ENCODE measurements around the gene OR5K4. TPM values are rescaled to one million over a fixed set of nuclear protein-coding genes. Genes with fewer than 3 reads are reported as not detected.

The OR5K4 gene
- polyA plus RNA-seq, 3 donors = not detected

GRCh38 chr3:98325055-98325454 is 28.6 kb upstream of the OR5K4 start:
- Histone ChIP-seq H3K27ac (ENCODE audit: low read depth in 1 of 2, low read length in 2 of 2) (no peak overlapping the region), H4K20me1 (ENCODE audit: insufficient read depth, low read length) (no peaks in the 10 kb centered on the region), H3K4me1 (ENCODE audit: control insufficient read depth in 1 of 2, insufficient read depth in 2 of 2, low read length in 2 of 2) (no peaks in the 10 kb centered on the region), H2AFZ (ENCODE audit: insufficient read depth, low read depth, low read length, poor library complexity, severe bottlenecking) (no peak overlapping the region), H3K9ac (ENCODE audit: insufficient read depth, low read length, poor library complexity, severe bottlenecking) (no peak overlapping the region), H3K36me3 (replicated peaks in 1 of 2; ENCODE audit: control insufficient read depth in 1 of 2, insufficient read depth in 2 of 2, low read length in 2 of 2) (no peaks in the 10 kb centered on the region), H3K27me3 (ENCODE audit: control insufficient read depth in 2 of 2, insufficient read depth in 2 of 2, low read length in 2 of 2) (no peaks in the 10 kb centered on the region), H3K79me2 (ENCODE audit: insufficient read depth, low read length) (no peaks in the 10 kb centered on the region), H3K4me3 (replicated peaks in 1 of 3; ENCODE audit: low read depth in 2 of 3, low read length in 3 of 3) (no peak overlapping the region), H3K4me2 (replicated peaks; ENCODE audit: extremely low read depth, low read length, poor library complexity, severe bottlenecking) (no peak overlapping the region), H3K9me3 (replicated peaks in 1 of 2; ENCODE audit: control insufficient read depth in 1 of 2, insufficient read depth in 1 of 2, low read length in 2 of 2) (no peaks in the 10 kb centered on the region)
- DNase-seq = no peak
- TF ChIP-seq CTCF (IDR thresholded peaks at IDR 0.05) = no peak
- 97% methylated on average over 9 of the region's 12 CpGs for WGBS (ENCODE audit: insufficient coverage)
- Mint-ChIP-seq H3K9me3 (no peaks in the 10 kb centered on the region), H3K4me3 (no peak overlapping the region), H3K27ac (no peak overlapping the region), H3K36me3 (no peaks in the 10 kb centered on the region), H3K4me1 (peaks cover 2% of the 10 kb centered on the region), H3K27me3 (ENCODE audit: low read depth in 3 of 3) (peaks cover 2 to 10% (median 6%) of the 10 kb centered on the region in 3 donors)
- intact Hi-C loops (cut with micrococcal nuclease) = loop anchor here (5.0 kb wide), 2 partner anchors 283 to 288 kb away; partner anchors contain the start of gene GABRR3 (in 1 of the 2)

GRCh38 chr3:98326105-98326893 is 27.4 kb upstream of the OR5K4 start:
- H3K27ac Mint-ChIP-seq = no peak overlapping the region
- Histone ChIP-seq H3K4me1 (ENCODE audit: control insufficient read depth in 1 of 2, insufficient read depth in 2 of 2, low read length in 2 of 2) (no peaks in the 10 kb centered on the region), H4K20me1 (ENCODE audit: insufficient read depth, low read length) (no peaks in the 10 kb centered on the region), H3K9me3 (replicated peaks in 1 of 2; ENCODE audit: control insufficient read depth in 1 of 2, insufficient read depth in 1 of 2, low read length in 2 of 2) (no peaks in the 10 kb centered on the region), H3K4me3 (replicated peaks in 1 of 3; ENCODE audit: low read depth in 2 of 3, low read length in 3 of 3) (no peak overlapping the region), H3K9ac (ENCODE audit: insufficient read depth, low read length, poor library complexity, severe bottlenecking) (no peak overlapping the region), H3K27ac (ENCODE audit: low read depth in 1 of 2, low read length in 2 of 2) (no peak overlapping the region), H3K79me2 (ENCODE audit: insufficient read depth, low read length) (no peaks in the 10 kb centered on the region), H3K36me3 (replicated peaks in 1 of 2; ENCODE audit: control insufficient read depth in 1 of 2, insufficient read depth in 2 of 2, low read length in 2 of 2) (no peaks in the 10 kb centered on the region), H3K27me3 (ENCODE audit: control insufficient read depth in 2 of 2, insufficient read depth in 2 of 2, low read length in 2 of 2) (no peaks in the 10 kb centered on the region), H2AFZ (ENCODE audit: insufficient read depth, low read depth, low read length, poor library complexity, severe bottlenecking) (no peak overlapping the region), H3K4me2 (replicated peaks; ENCODE audit: extremely low read depth, low read length, poor library complexity, severe bottlenecking) (no peak overlapping the region)
- intact Hi-C loops (cut with micrococcal nuclease) = loop anchor here (5.0 kb wide), 2 partner anchors 284 to 289 kb away; partner anchors contain the start of gene GABRR3 (in 1 of the 2)
- H3K4me3 Mint-ChIP-seq = no peak overlapping the region
- H3K27me3 Mint-ChIP-seq (ENCODE audit: low read depth in 3 of 3) = peaks cover 6 to 12% (median 10%) of the 10 kb centered on the region in 3 donors
- no peak for TF ChIP-seq CTCF (IDR thresholded peaks at IDR 0.05)
- 100% methylated on average over 1 of the region's 2 CpGs for WGBS (ENCODE audit: insufficient coverage)
- H3K9me3 Mint-ChIP-seq = no peaks in the 10 kb centered on the region
- peaks cover 2% of the 10 kb centered on the region for H3K4me1 Mint-ChIP-seq
- no peaks in the 10 kb centered on the region for H3K36me3 Mint-ChIP-seq
- DNase-seq = no peak

All from CD14-positive monocyte (primary cell).